HUES6 (cell line): ENCODE results near the gene BHLHE23.

Source experiments
- H3K27ac ChIP-seq: 2 replicates; pipeline ENCODE4 v1.7.0; 2013; ENCODE audit warnings: low read depth, mild to moderate bottlenecking, low read length, inconsistent platforms
- H3K27me3 ChIP-seq: 2 replicates; pipeline ENCODE4 v1.6.1; 2013; ENCODE audit warnings: low read length; ENCODE audit not compliant: control insufficient read depth, insufficient read depth
- H3K36me3 ChIP-seq: 2 replicates; pipeline ENCODE4 v1.6.1; 2013; ENCODE audit warnings: low read length; ENCODE audit not compliant: control insufficient read depth, insufficient read depth
- H3K4me1 ChIP-seq: 2 replicates; pipeline ENCODE4 v1.6.1; 2013; ENCODE audit warnings: low read length; ENCODE audit not compliant: control insufficient read depth, insufficient read depth
- H3K4me3 ChIP-seq: 2 replicates; pipeline ENCODE4 v1.5.1; 2013; ENCODE audit warnings: low read depth, low read length
- H3K9ac ChIP-seq: one replicate; pipeline ENCODE4 v1.6.1; 2013; ENCODE audit warnings: mild to moderate bottlenecking, low read length
- H3K9me3 ChIP-seq: 2 replicates; pipeline ENCODE4 v1.6.1; 2013; ENCODE audit warnings: low read depth, low read length; ENCODE audit not compliant: control insufficient read depth, insufficient read depth

Gene BHLHE23

GRCh38 chr20:62967628-62968351 is 39.0 kb downstream of the BHLHE23 start:
- no peak overlapping the region for H3K4me3 ChIP-seq
- no peaks in the 10 kb centered on the region for H3K9me3 ChIP-seq
- peaks cover 17% of the 10 kb centered on the region for H3K27me3 ChIP-seq
- H3K9ac ChIP-seq: no peak overlapping the region
- H3K36me3 ChIP-seq: peaks cover 27% of the 10 kb centered on the region
- peaks cover 6% of the 10 kb centered on the region; the same call in 1 of the 2 replicates for H3K4me1 ChIP-seq
- H3K27ac ChIP-seq: no peak overlapping the region

- Histone ChIP-seq H3K4me3 (no peak overlapping the region), H3K36me3 (peaks cover 31% of the 10 kb centered on the region), H3K9me3 (no peaks in the 10 kb centered on the region), H3K4me1 (peaks cover 4% of the 10 kb centered on the region; the same call in 1 of the 2 replicates), H3K27ac (no peak overlapping the region), H3K9ac (no peak overlapping the region), H3K27me3 (peaks cover 11% of the 10 kb centered on the region)
Measured at GRCh38 chr20:62967149-62967501, 39.6 kb downstream of the BHLHE23 start.

GRCh38 chr20:62966212-62967148 is 40.3 kb downstream of the BHLHE23 start:
- Histone ChIP-seq H3K27me3 (peaks cover 5% of the 10 kb centered on the region; the same call in 1 of the 2 replicates), H3K36me3 (peaks cover 33% of the 10 kb centered on the region), H3K27ac (no peak overlapping the region)

GRCh38 chr20:62965363-62965771 is 41.4 kb downstream of the BHLHE23 start:
- H3K36me3 ChIP-seq: peaks cover 35% of the 10 kb centered on the region
- H3K4me3 ChIP-seq: no peak overlapping the region
- H3K27me3 ChIP-seq: no peaks in the 10 kb centered on the region; the same call in 1 of the 2 replicates
- H3K27ac ChIP-seq: 0 out of 2 replicates have a peak overlapping the region, but pooled peaks have one; percentile 26
- no peaks in the 10 kb centered on the region for H3K9me3 ChIP-seq
- H3K4me1 ChIP-seq: peaks cover 8% of the 10 kb centered on the region
- H3K9ac ChIP-seq: no peak overlapping the region

More at GRCh38 chr20:62966212-62967148, 40.3 kb downstream of the BHLHE23 start:
- H3K9ac ChIP-seq: no peak overlapping the region
- peaks cover 7% of the 10 kb centered on the region; the same call in 1 of the 2 replicates for H3K4me1 ChIP-seq
- H3K9me3 ChIP-seq: no peaks in the 10 kb centered on the region
- H3K4me3 ChIP-seq: no peak overlapping the region

- H3K36me3 ChIP-seq: peaks cover 40% of the 10 kb centered on the region
- H3K4me1 ChIP-seq: peaks cover 9% of the 10 kb centered on the region; the same call in 1 of the 2 replicates
- 0 out of 2 replicates have a peak overlapping the region, but pooled peaks have one; percentile 26 for H3K27ac ChIP-seq
- no peaks in the 10 kb centered on the region for H3K9me3 ChIP-seq
- H3K27me3 ChIP-seq: no peaks in the 10 kb centered on the region
- no peak overlapping the region for H3K4me3 ChIP-seq
- no peak overlapping the region for H3K9ac ChIP-seq
Measured at GRCh38 chr20:62964700-62965099, 42.1 kb downstream of the BHLHE23 start.

- no peak overlapping the region for H3K4me3 ChIP-seq
- H3K4me1 ChIP-seq: peaks cover 9% of the 10 kb centered on the region; the same call in 1 of the 2 replicates
- H3K36me3 ChIP-seq: peaks cover 43% of the 10 kb centered on the region
- H3K9ac ChIP-seq: no peak overlapping the region
- no peak overlapping the region for H3K27ac ChIP-seq
- no peaks in the 10 kb centered on the region for H3K9me3 ChIP-seq
- no peaks in the 10 kb centered on the region for H3K27me3 ChIP-seq
Measured at GRCh38 chr20:62963614-62964397, 43.0 kb downstream of the BHLHE23 start.

GRCh38 chr20:62962891-62963613 is 43.7 kb downstream of the BHLHE23 start:
- Histone ChIP-seq H3K27me3 (no peaks in the 10 kb centered on the region), H3K27ac (no peak overlapping the region), H3K4me1 (peaks cover 9% of the 10 kb centered on the region; the same call in 1 of the 2 replicates), H3K9me3 (no peaks in the 10 kb centered on the region), H3K9ac (no peak overlapping the region), H3K36me3 (peaks cover 48% of the 10 kb centered on the region), H3K4me3 (no peak overlapping the region)

GRCh38 chr20:62962221-62962879 is 44.4 kb downstream of the BHLHE23 start:
- Histone ChIP-seq H3K27ac (no peak overlapping the region), H3K36me3 (peaks cover 55% of the 10 kb centered on the region), H3K9me3 (no peaks in the 10 kb centered on the region), H3K4me1 (peaks cover 9% of the 10 kb centered on the region; the same call in 1 of the 2 replicates), H3K27me3 (no peaks in the 10 kb centered on the region), H3K4me3 (no peak overlapping the region), H3K9ac (no peak overlapping the region)

- Histone ChIP-seq H3K27me3 (no peaks in the 10 kb centered on the region), H3K4me1 (peaks cover 9% of the 10 kb centered on the region; the same call in 1 of the 2 replicates), H3K9me3 (no peaks in the 10 kb centered on the region), H3K9ac (peak overlapping the region; percentile 6), H3K27ac (no peak overlapping the region), H3K36me3 (peaks cover 57% of the 10 kb centered on the region), H3K4me3 (no peak overlapping the region)
Measured at GRCh38 chr20:62961799-62962198, 45.0 kb downstream of the BHLHE23 start.
